ENCODE data around the gene OPALIN. TPM values are rescaled to one million over a fixed set of nuclear protein-coding genes. Genes with fewer than 3 reads are reported as not detected.

The OPALIN gene
- total RNA-seq, 2 donors from 2014 or later = not detected

DNA sequence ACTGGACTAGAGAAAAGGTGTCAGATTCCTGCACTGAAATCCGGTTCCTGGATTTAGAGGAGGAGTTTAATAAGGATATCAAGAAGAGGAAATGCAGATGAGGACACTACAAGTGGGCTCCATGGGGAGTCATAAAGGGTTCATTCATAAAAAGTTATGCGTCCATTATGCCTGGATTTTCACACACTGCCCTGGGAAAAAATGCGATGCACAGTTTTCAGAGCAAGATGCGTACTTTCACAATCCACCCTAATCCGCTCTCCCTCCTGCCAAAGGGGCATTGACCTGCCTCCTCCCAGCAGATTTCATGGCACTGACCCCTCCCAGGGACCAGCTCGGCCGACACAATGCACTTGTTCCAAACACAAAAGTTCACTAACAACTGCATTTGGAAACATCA lies 42.2 kb upstream of the OPALIN start:
- no peaks in the 10 kb centered on the region for H3K36me3 ChIP-seq
- no peaks in the 10 kb centered on the region for H3K27me3 ChIP-seq (replicated peaks; ENCODE audit: insufficient read depth)
- DNase-seq (ENCODE audit: low spot score) (no peak), ATAC-seq (ENCODE audit: insufficient number of reproducible peaks, low FRiP score, low read depth) (no peak)
- H3K9me3 ChIP-seq = no peaks in the 10 kb centered on the region
- no peaks in the 10 kb centered on the region for H3K4me1 ChIP-seq (ENCODE audit: control insufficient read depth in 1 of 2, low read depth in 2 of 2)
- H3K4me3 ChIP-seq = no peak overlapping the region
- no peak overlapping the region for H3K27ac ChIP-seq
- TF ChIP-seq, protein P1, sequence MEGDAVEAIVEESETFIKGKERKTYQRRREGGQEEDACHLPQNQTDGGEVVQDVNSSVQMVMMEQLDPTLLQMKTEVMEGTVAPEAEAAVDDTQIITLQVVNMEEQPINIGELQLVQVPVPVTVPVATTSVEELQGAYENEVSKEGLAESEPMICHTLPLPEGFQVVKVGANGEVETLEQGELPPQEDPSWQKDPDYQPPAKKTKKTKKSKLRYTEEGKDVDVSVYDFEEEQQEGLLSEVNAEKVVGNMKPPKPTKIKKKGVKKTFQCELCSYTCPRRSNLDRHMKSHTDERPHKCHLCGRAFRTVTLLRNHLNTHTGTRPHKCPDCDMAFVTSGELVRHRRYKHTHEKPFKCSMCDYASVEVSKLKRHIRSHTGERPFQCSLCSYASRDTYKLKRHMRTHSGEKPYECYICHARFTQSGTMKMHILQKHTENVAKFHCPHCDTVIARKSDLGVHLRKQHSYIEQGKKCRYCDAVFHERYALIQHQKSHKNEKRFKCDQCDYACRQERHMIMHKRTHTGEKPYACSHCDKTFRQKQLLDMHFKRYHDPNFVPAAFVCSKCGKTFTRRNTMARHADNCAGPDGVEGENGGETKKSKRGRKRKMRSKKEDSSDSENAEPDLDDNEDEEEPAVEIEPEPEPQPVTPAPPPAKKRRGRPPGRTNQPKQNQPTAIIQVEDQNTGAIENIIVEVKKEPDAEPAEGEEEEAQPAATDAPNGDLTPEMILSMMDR (IDR thresholded peaks at IDR 0.05) = no peak

DNA sequence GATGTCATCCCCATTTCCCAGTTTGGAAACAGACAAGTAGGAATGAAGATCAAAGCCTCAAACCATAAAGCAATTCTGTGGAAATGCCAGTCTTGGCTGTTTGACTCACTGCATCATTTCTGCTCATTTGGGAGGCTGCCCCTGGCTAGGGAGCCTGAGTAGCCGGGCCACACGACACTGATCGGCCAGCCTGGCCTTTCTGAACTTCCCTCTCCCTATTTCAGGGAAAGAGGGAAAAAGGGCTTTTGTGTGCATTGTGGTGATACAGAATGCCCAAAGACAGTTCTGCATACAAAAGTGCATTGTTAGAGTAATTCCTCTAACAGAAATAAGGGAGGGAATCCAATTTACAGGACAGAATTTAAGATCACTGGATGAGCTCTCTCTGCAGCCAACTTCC lies 41.7 kb upstream of the OPALIN start:
- Histone ChIP-seq H3K4me1 (ENCODE audit: control insufficient read depth in 1 of 2, low read depth in 2 of 2) (no peaks in the 10 kb centered on the region), H3K4me3 (no peak overlapping the region), H3K36me3 (no peaks in the 10 kb centered on the region), H3K27ac (no peak overlapping the region), H3K27me3 (replicated peaks; ENCODE audit: insufficient read depth) (no peaks in the 10 kb centered on the region), H3K9me3 (no peaks in the 10 kb centered on the region)
- ATAC-seq (ENCODE audit: insufficient number of reproducible peaks, low FRiP score, low read depth) (no peak), DNase-seq (ENCODE audit: low spot score) (no peak)
- TF ChIP-seq, protein P1 (IDR thresholded peaks at IDR 0.05) = no peak

DNA sequence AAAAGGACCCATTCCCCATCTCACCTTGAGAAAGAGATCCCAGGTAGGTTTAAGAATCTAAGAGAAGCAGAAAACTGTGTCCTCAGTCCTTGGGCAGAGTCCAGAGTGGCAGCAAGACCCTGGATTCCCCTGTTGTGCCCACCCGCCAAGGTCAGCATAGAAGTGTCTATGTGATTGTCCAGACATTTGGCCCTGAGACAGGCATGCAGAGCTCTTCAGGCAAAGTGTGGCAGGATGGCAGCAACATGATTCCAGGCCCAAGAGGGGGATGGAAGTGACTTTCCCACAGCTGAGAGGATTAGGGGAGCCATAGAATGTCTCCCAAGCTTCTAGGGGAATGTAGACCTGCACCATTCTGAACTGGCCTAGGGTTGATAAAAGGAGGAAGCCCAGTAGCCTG lies 39.1 kb upstream of the OPALIN start:
- Histone ChIP-seq H3K4me1 (ENCODE audit: control insufficient read depth in 1 of 2, low read depth in 2 of 2) (no peaks in the 10 kb centered on the region), H3K9me3 (no peaks in the 10 kb centered on the region), H3K27ac (no peak overlapping the region), H3K4me3 (no peak overlapping the region), H3K36me3 (no peaks in the 10 kb centered on the region), H3K27me3 (replicated peaks; ENCODE audit: insufficient read depth) (no peaks in the 10 kb centered on the region)
- ATAC-seq (ENCODE audit: insufficient number of reproducible peaks, low FRiP score, low read depth) = no peak
- no peak for DNase-seq (ENCODE audit: low spot score)
- TF ChIP-seq, protein P1 (IDR thresholded peaks at IDR 0.05) = no peak

DNA sequence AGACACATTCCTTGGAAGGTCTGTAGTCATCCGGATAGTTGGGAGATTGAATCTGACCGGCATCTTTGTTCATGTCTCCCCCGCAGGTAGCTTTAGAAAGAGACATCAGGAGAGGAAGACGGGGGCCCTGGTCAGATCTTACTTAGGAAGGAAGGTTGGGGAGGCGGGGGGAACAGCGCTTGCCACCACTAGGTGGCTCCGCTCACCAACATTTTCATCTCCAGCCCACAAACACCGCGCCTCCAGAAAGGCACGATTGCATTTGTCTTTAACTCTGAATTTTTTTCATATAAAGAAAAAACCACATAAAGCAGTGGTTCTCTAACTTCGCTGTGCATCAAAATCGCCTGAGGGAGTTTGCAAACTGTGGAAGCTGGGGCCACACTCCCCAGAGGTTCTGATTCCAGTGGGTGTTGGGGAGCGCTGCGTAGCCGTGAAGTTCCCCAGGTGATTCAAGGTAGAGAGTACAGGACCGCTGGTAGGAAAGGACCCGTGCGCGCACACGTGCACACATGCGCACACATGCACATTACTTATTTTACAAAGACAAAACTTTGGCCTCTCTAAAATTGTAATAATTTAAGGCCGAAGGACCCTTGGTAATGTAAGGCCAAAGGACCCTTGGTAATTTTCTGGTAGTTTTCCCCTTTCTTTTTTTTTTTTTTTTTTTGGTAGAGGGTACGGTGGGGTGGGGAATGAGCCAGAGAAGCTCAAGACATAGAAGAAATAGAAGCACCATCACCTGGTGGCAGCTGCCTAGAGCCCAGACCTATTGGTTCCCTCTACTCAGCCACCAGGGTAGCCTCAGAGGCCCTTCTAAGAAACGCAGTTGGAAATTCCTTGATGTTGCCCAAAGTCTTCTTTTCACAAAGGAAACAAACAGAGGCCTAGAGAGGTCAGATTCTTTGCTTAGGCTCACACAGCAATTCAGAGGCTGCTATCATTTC lies 37.4 kb upstream of the OPALIN start:
- no peak overlapping the region for H3K4me3 ChIP-seq
- ATAC-seq (ENCODE audit: insufficient number of reproducible peaks, low FRiP score, low read depth) = no peak
- H3K36me3 ChIP-seq = no peaks in the 10 kb centered on the region
- TF ChIP-seq, protein P1 (IDR thresholded peaks at IDR 0.05) = peak; percentile 79
- DNase-seq (ENCODE audit: low spot score) = no peak
- no peaks in the 10 kb centered on the region for H3K4me1 ChIP-seq (ENCODE audit: control insufficient read depth in 1 of 2, low read depth in 2 of 2)
- no peak overlapping the region for H3K27ac ChIP-seq
- H3K9me3 ChIP-seq = no peaks in the 10 kb centered on the region
- H3K27me3 ChIP-seq (replicated peaks; ENCODE audit: insufficient read depth) = no peaks in the 10 kb centered on the region

DNA sequence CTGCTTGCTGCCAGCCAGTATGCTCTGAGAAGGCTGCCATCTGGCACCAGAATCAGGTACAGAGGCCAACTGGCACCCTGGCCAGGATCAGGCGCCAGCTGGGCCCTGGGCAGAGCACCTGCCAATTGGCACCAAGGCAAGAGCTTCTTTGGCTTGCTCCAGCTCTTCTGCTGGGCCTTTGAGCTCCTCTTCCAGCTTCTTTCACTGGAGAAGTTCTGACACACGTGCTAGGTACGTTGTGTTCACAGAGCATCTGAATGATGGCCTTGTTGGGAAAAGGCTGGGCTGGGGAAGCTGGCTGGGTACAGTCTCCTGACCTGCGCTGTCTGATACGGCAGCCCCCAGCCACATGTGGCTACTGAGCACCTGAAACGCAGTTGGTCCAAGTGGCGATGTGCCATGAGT lies 31.7 kb upstream of the OPALIN start:
- no peaks in the 10 kb centered on the region for H3K36me3 ChIP-seq
- DNase-seq (ENCODE audit: low spot score) = no peak
- ATAC-seq (ENCODE audit: insufficient number of reproducible peaks, low FRiP score, low read depth) = no peak
- H3K27ac ChIP-seq = no peak overlapping the region
- H3K27me3 ChIP-seq (replicated peaks; ENCODE audit: insufficient read depth) = no peaks in the 10 kb centered on the region
- no peak overlapping the region for H3K4me3 ChIP-seq
- TF ChIP-seq, protein P1 (IDR thresholded peaks at IDR 0.05) = no peak
- H3K4me1 ChIP-seq (ENCODE audit: control insufficient read depth in 1 of 2, low read depth in 2 of 2) = peaks cover 8 to 15% of the 10 kb centered on the region in 2 donors
- no peaks in the 10 kb centered on the region for H3K9me3 ChIP-seq
